Pancreas (tissue), 10 donors: ENCODE measurements around the gene DIP2B. TPM values are rescaled to one million over a fixed set of nuclear protein-coding genes. Genes with fewer than 3 reads are reported as not detected.
A peak's percentile ranks its signal among the peaks of the same experiment; 100 is the strongest.

ENCODE experiments used
- ATAC-seq, 4 donors: fragments of 200-7000 bp; cut with Tn5 transposase; one replicate each; pipeline versions ENCODE4 v1.8.0 to v1.9.1; 2020; ENCODE audit warnings: mild to moderate bottlenecking in 4 of 4, moderate library complexity in 4 of 4
- DNase-seq, 6 donors: peaks; one replicate each; pipeline ENCODE4 v3.0.0-alpha.2; 2020
- FAIRE-seq: peaks from 2 replicates; lab custom pipeline; 2012; peaks lifted over from hg19 to GRCh38; lab: Jason Lieb, UNC
- H3K27ac ChIP-seq, 4 donors: fragments of 200-600 bp; sonication (generic); 1 replicate in 3 of 4; 2 replicates in 1 of 4; pipeline versions ENCODE4 v1.5.0 to v1.8.0; 2020
- H3K27me3 ChIP-seq, 4 donors: fragments of 200-600 bp; one replicate each; pipeline ENCODE4 v1.8.0; 2021
- H3K36me3 ChIP-seq, 3 donors: fragments of 200-600 bp; sonication (generic) in 1 of 3; one replicate each; pipeline versions ENCODE4 v1.5.0 to v1.8.0; 2020 to 2021
- H3K4me1 ChIP-seq, 3 donors: fragments of 200-600 bp; one replicate each; pipeline ENCODE4 v1.8.0; 2021
- H3K4me3 ChIP-seq, 4 donors: fragments of 200-600 bp; sonication (generic) in 2 of 4; one replicate each; pipeline versions ENCODE4 v1.5.0 to v1.8.0; 2020 to 2021
- H3K9me3 ChIP-seq, 4 donors: fragments of 200-600 bp; one replicate each; pipeline ENCODE4 v1.8.0; 2021
- WGBS, 2 donors: extraction: QIAGEN DNeasy Blood & Tissue Kit; methylation state at CpG; one replicate each; pipeline ENCODE4 v1.1.7; 2013; 5-methylcytosine and 5-hydroxymethylcytosine counted together
- intact Hi-C, 3 donors: fragments of 100-400 bp; cut with DNase I; formaldehyde crosslinking; loops; one replicate each; pipeline versions ENCODE4 v1.11.1 to v1.14.2; 2022
- polyA plus RNA-seq, 2 donors: library from polyadenylated mRNA; stranded (reverse); fragments of 200-250 nt; gene quantifications; one replicate each; pipeline ENCODE4 v1.2.3, GENCODE V29; 2013
- total RNA-seq, 6 donors: library from RNA; stranded (reverse); fragmentation: NEBNext Ultra II Directional in 4 of 6; extraction: Animal tissue kit (Norgen Biotek cat#: 25700) in 4 of 6; gene quantifications; one replicate each; pipeline versions ENCODE4 v1.2.1 to v1.2.4, GENCODE V29; 2021 to 2023
- TF ChIP-seq, protein P1 (sequence below), 4 donors: fragments of 200-600 bp; sonication (generic) in 3 of 4; IDR thresholded peaks; one replicate each; pipeline versions ENCODE4 v1.5.0 to v1.8.0; 2021; ENCODE audit warnings: antibody characterized with exemption in 4 of 4
- donor health status: healthy with polysubstance abuse.
- donor health status: DM: no; HTN: no; CAD: no; lungs with moderate emphysema.
- donor health status: DM: no; HTN: no; CAD: no.
- donor health status: control.
- donor health status: control.
- donor health status: Bipolar disorder and iron deficiency.
- donor health status: DM: yes; HTN: yes; CAD: no.
- donor health status: DM: no; HTN: no; CAD: no.
- donor health status: DM: no; HTN: no; CAD: no.
- donor health status: DM: yes; HTN: yes; CAD: no.

DIP2B gene
- total and polyA plus RNA-seq, 8 donors: 3.2 to 15.9 (median 9.2) TPM

DNA sequence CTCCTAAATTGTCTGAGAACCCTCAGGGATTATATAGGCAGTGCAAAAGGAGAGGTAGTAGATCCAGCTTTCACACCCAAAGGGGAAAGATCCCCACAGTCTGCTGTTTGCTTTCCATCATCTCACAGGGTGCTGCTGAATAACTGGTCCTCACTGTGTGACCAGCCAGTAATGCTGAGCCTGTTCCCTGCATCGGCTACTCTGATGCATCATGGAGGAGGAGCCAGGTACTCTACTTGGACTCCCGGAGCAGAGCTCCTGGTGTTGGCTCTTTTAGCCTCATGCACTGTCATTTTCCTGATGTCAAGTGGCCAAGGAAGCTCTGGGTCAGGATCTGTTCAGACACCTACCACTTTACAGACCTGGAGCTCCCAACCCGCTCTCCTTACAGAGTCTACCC, 131.7 kb downstream of the DIP2B start:
- Histone ChIP-seq H3K27ac (peak overlapping the region in 1 of 4 donors; percentile 7), H3K4me1 (peaks cover 3 to 22% (median 16%) of the 10 kb centered on the region in 3 donors), H3K36me3 (no peaks in the 10 kb centered on the region), H3K4me3 (no peak overlapping the region), H3K27me3 (no peaks in the 10 kb centered on the region), H3K9me3 (no peaks in the 10 kb centered on the region)
- DNase-seq (no peak), ATAC-seq (no peak), FAIRE-seq (no peak)
- intact Hi-C loops: loop anchor here in 2 of 3 donors (5.0 kb wide), 2 partner anchors 129 to 134 kb away; partner anchors contain the start of gene DIP2B (in 1 of the 2)
- TF ChIP-seq, protein P1, sequence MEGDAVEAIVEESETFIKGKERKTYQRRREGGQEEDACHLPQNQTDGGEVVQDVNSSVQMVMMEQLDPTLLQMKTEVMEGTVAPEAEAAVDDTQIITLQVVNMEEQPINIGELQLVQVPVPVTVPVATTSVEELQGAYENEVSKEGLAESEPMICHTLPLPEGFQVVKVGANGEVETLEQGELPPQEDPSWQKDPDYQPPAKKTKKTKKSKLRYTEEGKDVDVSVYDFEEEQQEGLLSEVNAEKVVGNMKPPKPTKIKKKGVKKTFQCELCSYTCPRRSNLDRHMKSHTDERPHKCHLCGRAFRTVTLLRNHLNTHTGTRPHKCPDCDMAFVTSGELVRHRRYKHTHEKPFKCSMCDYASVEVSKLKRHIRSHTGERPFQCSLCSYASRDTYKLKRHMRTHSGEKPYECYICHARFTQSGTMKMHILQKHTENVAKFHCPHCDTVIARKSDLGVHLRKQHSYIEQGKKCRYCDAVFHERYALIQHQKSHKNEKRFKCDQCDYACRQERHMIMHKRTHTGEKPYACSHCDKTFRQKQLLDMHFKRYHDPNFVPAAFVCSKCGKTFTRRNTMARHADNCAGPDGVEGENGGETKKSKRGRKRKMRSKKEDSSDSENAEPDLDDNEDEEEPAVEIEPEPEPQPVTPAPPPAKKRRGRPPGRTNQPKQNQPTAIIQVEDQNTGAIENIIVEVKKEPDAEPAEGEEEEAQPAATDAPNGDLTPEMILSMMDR (IDR thresholded peaks at IDR 0.05): no peak
- 77 to 80% methylated on average over 3 of the region's 3 CpGs for WGBS, 2 donors

DNA sequence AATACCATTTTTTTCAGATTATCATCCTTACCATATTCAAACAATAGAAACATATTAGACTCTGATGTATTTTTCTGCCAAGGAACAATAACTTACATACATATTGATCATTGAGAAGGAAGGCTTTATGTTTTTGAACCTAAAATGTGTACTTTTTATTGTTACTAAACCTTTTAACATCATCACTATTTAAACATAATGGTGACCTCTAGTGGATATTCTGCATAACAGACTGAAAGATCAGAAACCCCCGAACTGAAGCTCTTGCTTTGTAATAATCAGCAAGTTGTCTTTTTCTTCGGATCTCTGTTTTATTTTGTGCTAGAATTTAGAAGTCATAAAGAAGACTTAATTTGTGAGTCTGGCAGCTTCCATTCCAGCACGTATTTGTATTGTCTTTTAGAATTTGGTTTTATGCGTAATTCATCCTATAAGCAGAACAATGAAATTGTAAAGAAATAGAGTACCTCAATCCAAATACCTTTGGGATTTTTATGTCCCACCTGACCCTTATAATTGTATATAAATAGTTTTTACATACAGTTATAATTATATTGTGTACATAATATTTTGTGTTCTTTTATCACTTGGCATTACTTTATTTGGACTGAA, 133.2 kb downstream of the DIP2B start:
- Histone ChIP-seq H3K4me1 (peaks cover 6 to 22% (median 16%) of the 10 kb centered on the region in 3 donors), H3K4me3 (no peak overlapping the region), H3K36me3 (no peaks in the 10 kb centered on the region), H3K27ac (no peak overlapping the region), H3K9me3 (no peaks in the 10 kb centered on the region), H3K27me3 (no peaks in the 10 kb centered on the region)
- intact Hi-C loops: loop anchor here in 2 of 3 donors (5.0 kb wide), 2 partner anchors 131 to 136 kb away; partner anchors contain the start of gene DIP2B (in 1 of the 2)
- no peak for DNase-seq
- TF ChIP-seq, protein P1 (IDR thresholded peaks at IDR 0.05): peak; percentile 18 to 58 (median 35)
- 25 to 29% methylated on average over 4 of the region's 4 CpGs for WGBS, 2 donors
- peak; percentile 83 for FAIRE-seq
- peak in 3 of 4 donors; percentile 60 to 71 (median 71) for ATAC-seq

DNA sequence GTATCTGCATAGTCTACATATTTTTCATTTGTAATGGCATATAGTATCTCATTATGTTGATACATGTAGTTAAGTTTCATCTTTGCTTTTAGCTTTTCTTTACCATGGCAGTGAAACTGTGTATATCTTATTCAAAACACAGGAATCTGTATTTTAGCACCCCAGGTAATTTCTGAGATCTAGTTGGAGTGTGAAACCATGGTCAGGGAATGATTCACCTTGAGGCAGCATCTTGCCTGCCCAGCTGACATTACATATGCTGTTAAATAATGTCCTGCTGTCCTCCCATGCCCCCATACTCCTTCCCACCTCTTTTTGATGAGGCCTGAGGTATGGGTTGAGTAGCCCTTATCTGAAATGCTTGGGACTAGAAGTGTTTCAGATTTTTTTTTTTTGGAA, 133.7 kb downstream of the DIP2B start:
- Histone ChIP-seq H3K27me3 (no peaks in the 10 kb centered on the region), H3K36me3 (no peaks in the 10 kb centered on the region), H3K4me3 (no peak overlapping the region), H3K27ac (no peak overlapping the region), H3K4me1 (peaks cover 6 to 22% (median 16%) of the 10 kb centered on the region in 3 donors), H3K9me3 (no peaks in the 10 kb centered on the region)
- ATAC-seq (no peak), DNase-seq (no peak), FAIRE-seq (no peak)
- TF ChIP-seq, protein P1 (IDR thresholded peaks at IDR 0.05): no peak
- intact Hi-C loops: loop anchor here in 2 of 3 donors (5.0 kb wide), 2 partner anchors 131 to 136 kb away; partner anchors contain the start of gene DIP2B (in 1 of the 2)

DNA sequence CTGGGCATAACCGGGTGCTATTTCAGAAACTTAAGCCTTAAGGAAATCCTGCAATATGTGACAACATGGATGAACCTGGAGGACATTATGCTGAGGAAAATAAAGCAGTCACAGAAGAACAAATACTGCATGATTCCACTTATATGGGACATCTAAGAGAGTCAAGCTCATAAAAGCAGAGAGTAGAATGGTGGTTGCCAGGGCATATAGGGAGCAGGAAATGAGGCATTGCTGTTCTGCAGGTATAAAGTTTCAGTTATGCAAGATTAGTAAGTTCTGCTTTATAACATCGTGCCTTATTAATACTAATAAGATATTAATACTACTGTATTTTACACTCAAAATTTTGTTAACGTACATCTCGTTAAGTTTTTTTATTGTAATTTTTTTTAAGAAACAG, 134.9 kb downstream of the DIP2B start:
- Histone ChIP-seq H3K36me3 (no peaks in the 10 kb centered on the region), H3K4me1 (peaks cover 6 to 17% (median 12%) of the 10 kb centered on the region in 3 donors), H3K27ac (no peak overlapping the region), H3K4me3 (no peak overlapping the region), H3K27me3 (no peaks in the 10 kb centered on the region), H3K9me3 (no peaks in the 10 kb centered on the region)
- TF ChIP-seq, protein P1 (IDR thresholded peaks at IDR 0.05): no peak
- intact Hi-C loops: loop anchor here in 2 of 3 donors (5.0 kb wide), 2 partner anchors 132 to 137 kb away; partner anchors contain the start of gene DIP2B (in 1 of the 2)
- FAIRE-seq (no peak), ATAC-seq (no peak), DNase-seq (no peak)
- WGBS, 2 donors: 86 to 92% methylated on average over 4 of the region's 4 CpGs
